NCI-H82 (cell line): Measurements from ENCODE around the gene GREM1.

ENCODE experiments used
- DNase-seq: peaks from one replicate; lab custom pipeline; 2025; lab: John Stamatoyannopoulos, UW

Gene GREM1

GRCh38 chr15:32694222-32694983 lies 23.4 kb upstream of the GREM1 start:
- no peak for DNase-seq

- no peak for DNase-seq
Measured at GRCh38 chr15:32698773-32699390, 18.9 kb upstream of the GREM1 start.

GRCh38 chr15:32700501-32701150 lies 17.2 kb upstream of the GREM1 start:
- DNase-seq, result no peak

GRCh38 chr15:32701863-32702262 lies 15.9 kb upstream of the GREM1 start:
- no peak for DNase-seq

DNA sequence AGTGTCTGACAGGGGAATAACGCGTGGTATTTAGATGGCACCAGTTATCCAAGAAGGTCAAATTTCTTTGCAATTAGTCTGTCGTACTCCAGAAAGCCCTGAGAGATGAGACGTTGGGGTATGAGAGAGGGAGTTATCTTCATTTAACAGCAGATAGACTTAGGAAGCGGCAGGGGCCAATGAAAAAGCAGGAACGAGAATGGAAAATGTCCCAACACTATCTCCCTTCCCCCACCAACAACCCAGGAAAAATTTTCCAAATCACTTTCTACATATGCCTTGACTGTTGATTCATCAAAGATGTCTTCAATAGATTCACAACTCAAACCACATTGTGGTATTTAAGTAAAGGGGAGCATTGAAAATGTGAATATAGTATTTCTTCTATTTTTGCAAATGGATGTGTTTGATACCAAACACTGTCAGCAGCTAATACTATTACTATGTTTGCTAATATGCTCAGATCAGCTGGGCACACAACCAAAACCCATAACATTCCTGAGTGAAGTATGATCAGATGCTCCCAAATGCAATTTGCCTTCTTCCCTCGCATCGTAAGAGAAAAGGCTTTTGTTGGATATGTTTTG lies 13.3 kb upstream of the GREM1 start:
- no peak for DNase-seq

DNA sequence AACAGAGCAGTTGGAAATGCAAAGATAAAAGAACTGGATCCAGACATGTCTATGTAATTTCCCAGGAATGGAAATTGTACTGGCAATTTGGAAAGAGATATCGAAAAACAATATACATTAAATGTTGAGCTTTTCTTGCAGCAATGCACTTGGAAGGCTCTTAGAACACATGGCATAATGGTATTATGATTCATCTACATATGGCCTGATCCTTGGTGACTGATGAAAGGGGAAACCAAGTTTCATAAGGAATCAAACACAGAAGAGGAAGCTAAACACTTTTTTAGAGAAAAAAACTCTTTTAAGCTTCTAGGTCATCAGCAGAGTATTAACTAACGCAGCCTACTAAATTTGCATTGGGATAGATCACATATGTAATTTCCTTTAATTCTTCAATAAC lies 12.4 kb upstream of the GREM1 start:
- no peak for DNase-seq

- no peak for DNase-seq
Measured at GRCh38 chr15:32706704-32707103, 11.1 kb upstream of the GREM1 start.

GRCh38 chr15:32707436-32707835 lies 10.4 kb upstream of the GREM1 start:
- DNase-seq, result no peak

DNA sequence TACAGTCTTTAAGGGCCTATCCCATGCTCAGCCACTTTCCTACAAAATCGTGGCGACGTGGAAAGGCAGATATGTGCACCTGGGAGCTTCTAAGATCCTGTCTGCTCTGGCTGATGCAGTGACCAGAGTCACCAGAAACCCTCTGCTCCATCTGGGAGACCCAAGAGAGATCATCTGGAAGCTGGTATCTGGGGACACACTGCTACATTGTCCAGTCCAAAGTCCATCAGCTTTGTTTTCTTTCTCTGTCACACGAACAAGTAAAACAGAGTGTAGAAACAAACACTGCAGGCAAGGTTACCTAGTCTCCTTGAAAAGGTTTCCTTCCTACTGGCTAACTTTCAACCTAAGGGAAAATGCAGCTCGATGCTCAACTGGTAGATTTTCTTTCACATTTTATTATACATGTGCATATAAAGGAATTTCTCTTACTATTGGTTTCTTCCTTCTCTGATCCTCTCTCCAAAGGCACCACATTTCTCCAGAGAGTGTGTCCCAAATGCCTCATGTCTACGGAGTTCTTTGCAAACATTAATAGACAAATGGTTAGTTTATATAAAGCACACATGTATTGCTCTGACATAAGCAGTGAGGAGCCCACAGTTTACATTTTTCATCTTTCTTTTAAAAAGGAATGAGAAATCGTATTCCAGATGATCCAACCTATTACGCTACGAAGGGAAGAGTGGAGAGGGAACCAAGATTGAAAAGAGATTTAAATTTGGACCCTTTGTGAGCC lies 8.3 kb upstream of the GREM1 start:
- DNase-seq, result no peak

DNA sequence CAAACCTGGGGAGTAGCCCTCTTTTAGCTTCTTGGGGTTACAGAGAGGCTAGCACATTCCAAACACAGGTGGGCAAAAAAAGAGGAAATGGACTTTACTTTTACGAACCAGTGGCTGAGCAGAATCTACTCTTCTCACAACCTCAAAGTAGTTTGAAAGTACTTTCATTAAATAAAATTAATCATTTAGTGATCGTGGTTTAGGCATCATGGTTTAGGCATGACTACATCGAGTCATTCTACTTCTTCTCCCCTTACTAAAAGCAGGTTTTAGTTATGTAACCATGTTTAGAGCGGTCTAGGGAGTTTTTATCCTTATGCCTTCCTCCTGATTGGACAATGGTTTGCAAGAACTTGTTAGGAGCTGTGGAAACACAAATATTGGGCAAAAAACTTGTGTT lies 2.5 kb upstream of the GREM1 start:
- no peak for DNase-seq

DNA sequence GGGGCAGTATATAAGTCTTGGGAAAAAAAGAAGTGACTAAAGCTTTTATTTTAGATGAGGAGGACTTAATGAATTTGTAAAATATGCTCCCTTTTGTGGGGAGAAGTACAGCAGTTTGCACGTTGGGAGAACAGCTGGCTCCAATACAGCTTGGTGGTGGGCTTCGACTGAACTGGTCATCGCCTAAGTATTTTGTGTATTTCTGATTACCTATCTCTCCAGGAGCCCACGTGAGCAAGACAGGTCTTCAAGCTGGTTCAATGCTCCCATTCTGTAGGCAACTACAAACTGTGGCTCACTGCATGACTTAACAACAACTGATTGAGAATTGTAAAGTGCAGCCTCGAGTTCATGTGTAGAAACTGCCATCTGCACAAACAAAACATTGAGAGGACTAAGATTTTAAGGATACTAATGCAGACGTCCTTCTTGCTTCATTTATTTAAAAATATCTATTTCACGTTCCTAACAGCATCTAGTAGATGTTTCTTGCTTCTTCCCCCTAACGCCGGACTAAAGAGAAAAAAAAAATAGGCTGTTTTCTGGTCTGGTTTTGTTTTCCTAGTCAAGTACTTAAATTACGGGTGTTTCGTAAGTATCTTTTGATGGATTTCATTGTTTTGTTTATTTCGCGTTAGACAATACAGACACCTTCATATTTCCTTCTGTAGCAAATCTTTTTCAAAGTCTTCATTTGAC lies 1.4 kb upstream of the GREM1 start:
- no peak for DNase-seq

DNA sequence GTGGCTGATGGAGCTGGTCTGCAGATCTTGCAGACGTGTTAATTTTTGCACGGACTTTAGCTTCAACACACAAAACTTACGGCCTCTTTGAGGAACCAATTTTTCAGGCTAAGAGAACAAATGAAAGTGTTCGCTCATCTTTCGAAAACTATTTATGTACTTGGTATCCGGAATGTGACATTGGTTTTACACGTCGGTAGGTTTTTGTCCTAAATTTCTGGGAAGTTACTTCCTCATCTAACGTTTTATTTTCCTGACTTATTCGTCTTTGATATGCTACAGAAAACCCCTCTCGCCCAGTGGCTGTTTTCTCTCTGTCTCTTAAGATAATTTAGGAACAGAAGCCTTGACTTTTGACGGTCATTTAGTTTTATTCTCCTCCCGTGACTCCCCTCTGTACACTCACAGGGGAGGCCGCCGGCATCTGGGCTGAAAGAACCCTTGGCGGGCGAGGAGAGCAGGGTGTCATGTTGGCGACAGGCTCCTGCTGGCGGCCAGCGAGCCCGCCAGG lies 834 bp upstream of the GREM1 start:
- no peak for DNase-seq

GRCh38 chr15:32718227-32718820 lies 520 bp downstream of the GREM1 start:
- peak; percentile 15 for DNase-seq

DNA sequence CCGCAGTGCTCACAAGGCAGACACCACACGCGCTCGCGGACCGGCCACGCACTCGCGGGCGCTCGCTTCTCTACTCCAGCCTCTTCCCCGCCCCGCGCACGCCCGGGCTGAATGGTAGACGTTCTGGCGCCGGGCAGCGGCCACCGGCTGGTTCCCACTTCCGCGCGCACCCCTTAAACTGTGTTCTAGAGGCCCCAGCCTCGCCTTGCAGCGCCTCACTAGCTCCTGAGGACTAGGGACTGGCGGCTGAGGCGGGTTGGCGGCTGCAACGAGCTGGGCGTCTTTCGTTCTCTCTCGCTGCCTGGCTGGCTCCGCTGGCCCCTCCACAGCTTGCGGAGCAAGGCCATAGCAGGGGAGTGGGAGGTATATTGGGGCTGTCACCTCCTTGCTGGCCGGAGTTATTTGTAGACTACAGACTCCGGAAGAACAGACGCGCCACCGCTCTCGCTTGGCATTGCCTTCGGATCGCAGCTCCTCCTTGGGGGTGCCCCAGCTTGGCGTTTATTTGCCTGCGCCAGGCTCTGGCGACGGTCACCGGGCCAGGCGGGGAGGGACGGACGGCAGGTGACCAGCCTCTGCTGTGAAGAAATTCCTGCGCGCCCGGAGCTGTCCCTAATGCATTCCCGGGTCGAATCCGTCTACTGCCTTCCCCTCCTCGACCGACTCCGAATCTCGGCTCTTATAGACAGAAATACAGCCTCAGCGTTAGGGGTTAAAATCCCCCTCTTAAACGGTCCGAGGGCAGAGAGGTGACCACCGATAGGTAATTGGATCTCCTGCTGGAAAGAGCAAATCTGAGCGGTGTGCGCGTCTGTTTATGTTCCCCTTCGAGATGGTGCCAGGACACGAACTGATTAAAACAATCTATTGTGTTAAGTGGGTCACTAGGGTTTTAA lies 1.3 kb downstream of the GREM1 start:
- DNase-seq, result peak; percentile 18

DNA sequence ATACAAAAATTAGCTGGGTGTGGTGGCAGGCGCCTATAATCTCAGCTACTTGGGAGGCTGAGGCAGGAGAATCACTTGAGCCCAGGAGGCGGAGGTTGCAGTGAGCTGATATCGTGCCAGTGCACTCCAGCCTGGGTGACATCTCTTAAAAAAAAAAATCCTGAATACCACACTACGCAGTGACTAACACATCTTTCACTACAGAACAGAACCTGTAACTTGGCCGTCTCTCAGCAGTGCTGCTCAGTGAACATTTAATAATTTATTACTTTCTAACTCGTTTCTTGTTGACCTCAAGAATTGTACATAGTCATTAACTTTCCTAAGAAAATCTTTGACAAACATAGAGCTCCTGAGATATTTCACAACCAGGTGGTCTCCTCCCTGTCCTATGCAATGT lies 3.8 kb downstream of the GREM1 start:
- DNase-seq, result no peak

- no peak for DNase-seq
Measured at GRCh38 chr15:32722136-32722535, 4.3 kb downstream of the GREM1 start.

GRCh38 chr15:32723171-32723948 lies 5.6 kb downstream of the GREM1 start:
- DNase-seq, result no peak

GRCh38 chr15:32729700-32730395 lies 12.0 kb downstream of the GREM1 start:
- DNase-seq, result no peak
